SK-N-MC (cell line): Measurements from ENCODE around the gene ITIH3.

Source experiments
- EZH2 ChIP-seq: fragments of 200-600 bp; sonication (generic); IDR thresholded peaks from one replicate; pipeline ENCODE4 v1.6.1; 2017; ENCODE audit warnings: antibody characterized with exemption
- FOXP2 ChIP-seq: optimal IDR thresholded peaks from 2 replicates; pipeline ENCODE3; 2011; ENCODE audit warnings: mild to moderate bottlenecking, moderate library complexity; ENCODE audit not compliant: insufficient read depth; ENCODE audit errors: extremely low read length, control extremely low read depth
- POLR2AphosphoS5 ChIP-seq: IDR thresholded peaks from 2 replicates; pipeline ENCODE4 v1.6.1; 2012; ENCODE audit warnings: mild to moderate bottlenecking, low read depth, low read length, borderline replicate concordance

DNA sequence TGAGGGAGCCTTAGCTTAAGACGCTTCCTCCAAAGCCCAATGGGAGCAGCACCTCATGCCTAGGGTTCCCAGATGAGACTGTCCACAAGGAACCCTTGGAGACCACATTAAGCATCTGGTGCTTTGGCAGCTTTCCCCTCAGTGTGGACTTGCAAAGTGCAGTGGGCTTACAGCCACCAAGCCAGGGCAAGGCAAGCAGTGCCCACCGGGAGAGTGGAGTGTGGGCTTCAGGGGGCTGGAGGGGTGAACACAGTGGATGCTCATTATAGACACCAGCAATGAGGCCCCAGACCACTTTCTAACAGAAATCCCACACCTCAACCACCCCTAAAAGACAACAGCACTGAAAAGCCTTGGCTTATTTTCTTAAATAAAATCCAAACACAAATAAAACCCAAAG lies 49.3 kb downstream of the ITIH3 start:
- TF ChIP-seq EZH2 (no peak), POLR2AphosphoS5 (no peak), FOXP2 (no peak)
